SK-N-SH (cell line): Measurements from ENCODE around the gene RASGRP4. TPM values are rescaled to one million over a fixed set of nuclear protein-coding genes. Genes with fewer than 3 reads are reported as not detected.

Experiments
- CTCF ChIA-PET: fragments of 300-600, 350-600 bp; formaldehyde crosslinking; extraction: SDS; loops from one replicate; lab custom pipeline; 2021; lab: Yijun Ruan, JAX
- POLR2A ChIA-PET: fragments of 350-600 bp; sonication (Branson Sonifier 250); formaldehyde crosslinking; extraction: SDS; loops from one replicate; lab custom pipeline; 2020; ENCODE audit warnings: antibody characterized with exemption, inconsistent platforms; lab: Yijun Ruan, JAX
- DNase-seq: peaks from one replicate; pipeline ENCODE4 v3.0.0; 2012
- H2AFZ ChIP-seq: fragments of 200-600 bp; sonication (generic); 2 replicates; pipeline ENCODE4 v1.8.1; 2016; ENCODE audit warnings: antibody characterized with exemption, mild to moderate bottlenecking, low read depth
- H3F3A ChIP-seq: fragments of 200-600 bp; sonication (generic); replicated peaks from 2 replicates; pipeline ENCODE3; 2016; ENCODE audit warnings: antibody characterized with exemption, mild to moderate bottlenecking; ENCODE audit not compliant: insufficient read depth
- H3K27ac ChIP-seq, 2 experiments: fragments of 200-500 bp in 1 of 2; fragments of 200-600 bp in 1 of 2; sonication (Bioruptor generic) in 1 of 2; sonication (generic), shearing (Covaris generic) in 1 of 2; 2 replicates each; pipeline versions ENCODE4 v1.5.1 to v1.6.1; 2014 to 2016; ENCODE audit warnings: low read depth in 2 of 2, inconsistent platforms in 1 of 2, low read length in 1 of 2, mild to moderate bottlenecking in 1 of 2, mixed read lengths in 1 of 2
- H3K27me3 ChIP-seq: fragments of 200-600 bp; sonication (generic), shearing (Covaris generic); 2 replicates; pipeline ENCODE4 v1.6.1; 2016; ENCODE audit warnings: mixed run types; ENCODE audit not compliant: insufficient read depth
- H3K36me3 ChIP-seq, 2 experiments: fragments of 200-500 bp in 1 of 2; fragments of 200-600 bp in 1 of 2; sonication (Bioruptor generic) in 1 of 2; sonication (generic) in 1 of 2; replicated peaks in 1 of 2; 2 replicates each; pipeline versions ENCODE3 to v1.5.1; 2014 to 2016; ENCODE audit warnings: low read length in 1 of 2, mild to moderate bottlenecking in 1 of 2; ENCODE audit not compliant: insufficient read depth in 2 of 2, control insufficient read depth in 1 of 2
- H3K4me1 ChIP-seq, 2 experiments: fragments of 200-500 bp in 1 of 2; fragments of 200-600 bp in 1 of 2; sonication (Bioruptor generic) in 1 of 2; sonication (generic), shearing (Covaris generic) in 1 of 2; 2 replicates each; pipeline versions ENCODE4 v1.5.1 to v1.6.1; 2014 to 2016; ENCODE audit warnings: low read depth in 1 of 2, low read length in 1 of 2, mixed run types in 1 of 2; ENCODE audit not compliant: insufficient read depth in 2 of 2, control insufficient read depth in 1 of 2
- H3K4me2 ChIP-seq: fragments of 200-600 bp; sonication (generic), shearing (Covaris generic); 2 replicates; pipeline ENCODE4 v1.6.1; 2017; ENCODE audit warnings: mixed run types
- H3K4me3 ChIP-seq, 2 experiments: fragments of 200-500 bp in 1 of 2; fragments of 200-600 bp in 1 of 2; sonication (Bioruptor generic) in 1 of 2; sonication (generic), shearing (Covaris generic) in 1 of 2; 2 replicates each; pipeline versions ENCODE4 v1.5.1 to v1.8.1; 2014 to 2016; ENCODE audit warnings: low read depth in 2 of 2, inconsistent platforms in 1 of 2, low read length in 1 of 2, mild to moderate bottlenecking in 1 of 2, mixed read lengths in 1 of 2, moderate library complexity in 1 of 2
- H3K79me2 ChIP-seq: fragments of 200-600 bp; sonication (generic); 2 replicates; pipeline ENCODE4 v1.8.1; 2017; ENCODE audit warnings: mild to moderate bottlenecking; ENCODE audit not compliant: insufficient read depth
- H3K9ac ChIP-seq: fragments of 200-600 bp; sonication (generic); 2 replicates; pipeline ENCODE4 v1.6.1; 2017; ENCODE audit warnings: mixed run types
- H3K9me2 ChIP-seq: fragments of 200-600 bp; sonication (generic); 2 replicates; pipeline ENCODE4 v1.6.1; 2017; ENCODE audit warnings: mixed run types
- H3K9me3 ChIP-seq: fragments of 200-600 bp; sonication (generic); 2 replicates; pipeline ENCODE4 v1.6.1; 2017; ENCODE audit warnings: mixed run types, mild to moderate bottlenecking, moderate library complexity
- H4K20me1 ChIP-seq: fragments of 200-600 bp; sonication (generic); 2 replicates; pipeline ENCODE4 v1.6.1; 2017; ENCODE audit warnings: mild to moderate bottlenecking, mixed run types; ENCODE audit not compliant: insufficient read depth
- CHD2 ChIP-seq: fragments of 150-350 bp; IDR thresholded peaks from 2 replicates; pipeline ENCODE4 v1.6.1; 2018; ENCODE audit warnings: low read length; ENCODE audit not compliant: partially characterized antibody
- CTCF ChIP-seq: fragments of 200-600 bp; sonication (generic); IDR thresholded peaks from 2 replicates; pipeline ENCODE4 v1.6.1; 2017; ENCODE audit warnings: antibody characterized with exemption, mild to moderate bottlenecking, moderate library complexity
- ELF1 ChIP-seq: IDR thresholded peaks from 2 replicates; pipeline ENCODE4 v1.4.0; 2012
- EZH2phosphoT487 ChIP-seq: fragments of 200-600 bp; sonication (generic); IDR thresholded peaks from 2 replicates; pipeline ENCODE4 v1.6.1; 2017; ENCODE audit warnings: low read depth, mixed run types, mild to moderate bottlenecking, antibody characterized with exemption, moderate library complexity, borderline replicate concordance
- FOSL2 ChIP-seq: IDR thresholded peaks from 2 replicates; pipeline ENCODE4 v1.4.0; 2012; ENCODE audit warnings: low read depth, mild to moderate bottlenecking, moderate library complexity, borderline replicate concordance
- FOXJ3 ChIP-seq: sonication (generic); formaldehyde crosslinking; IDR thresholded peaks from 2 replicates; pipeline ENCODE4 v1.5.1; 2020; ENCODE audit warnings: mild to moderate bottlenecking, missing genetic modification reagents
- FOXM1 ChIP-seq: IDR thresholded peaks from 2 replicates; pipeline ENCODE4 v1.4.0; 2012; ENCODE audit warnings: low read depth, mild to moderate bottlenecking
- GATA2 ChIP-seq: sonication (generic); formaldehyde crosslinking; IDR thresholded peaks from 2 replicates; pipeline ENCODE4 v1.5.0; 2020; ENCODE audit warnings: mild to moderate bottlenecking, missing genetic modification reagents
- MEF2A ChIP-seq: IDR thresholded peaks from 2 replicates; pipeline ENCODE4 v1.4.0; 2012; ENCODE audit warnings: low read depth, borderline replicate concordance
- MXI1 ChIP-seq: IDR thresholded peaks from 2 replicates; pipeline ENCODE4 v1.6.1; 2012; ENCODE audit warnings: mild to moderate bottlenecking, low read depth, low read length, improper control_type of control experiment
- NFIC ChIP-seq: IDR thresholded peaks from 2 replicates; pipeline ENCODE4 v1.4.0; 2012; ENCODE audit warnings: borderline replicate concordance
- POLR2AphosphoS5 ChIP-seq: IDR thresholded peaks from 2 replicates; pipeline ENCODE4 v1.6.1; 2012; ENCODE audit warnings: low read depth, low read length
- RAD21 ChIP-seq: IDR thresholded peaks from 2 replicates; pipeline ENCODE4 v1.6.1; 2012; ENCODE audit warnings: mild to moderate bottlenecking, low read length
- RCOR1 ChIP-seq: fragments of 150-350 bp; IDR thresholded peaks from 2 replicates; pipeline ENCODE4 v1.6.1; 2017; ENCODE audit warnings: antibody characterized with exemption, low read length
- RXRA ChIP-seq: IDR thresholded peaks from 2 replicates; pipeline ENCODE4 v1.4.0; 2012; ENCODE audit warnings: low read depth, mild to moderate bottlenecking, borderline replicate concordance
- SMC3 ChIP-seq: IDR thresholded peaks from 2 replicates; pipeline ENCODE4 v1.6.1; 2012; ENCODE audit warnings: low read depth, low read length, improper control_type of control experiment
- TCF12 ChIP-seq: IDR thresholded peaks from 2 replicates; pipeline ENCODE4 v1.4.0; 2012
- TEAD4 ChIP-seq: IDR thresholded peaks from 2 replicates; pipeline ENCODE4 v1.4.0; 2012; ENCODE audit warnings: mild to moderate bottlenecking, borderline replicate concordance; ENCODE audit not compliant: insufficient read depth
- YY1 ChIP-seq: IDR thresholded peaks from 2 replicates; pipeline ENCODE4 v1.4.0; 2012; ENCODE audit warnings: low read depth, mild to moderate bottlenecking
- WGBS: methylation state at CpG from one replicate; pipeline ENCODE4 v1.1.6; 2017; ENCODE audit warnings: low lambda C conversion rate; 5-methylcytosine and 5-hydroxymethylcytosine counted together
- polyA plus RNA-seq, 3 experiments: library from polyadenylated mRNA; depleted of rRNA; stranded (reverse); fragments of >200 nt; gene quantifications; 2 replicates each; pipeline ENCODE4 v1.2.3, GENCODE V29; 2012
- TF ChIP-seq, protein P1 (sequence below): IDR thresholded peaks from 2 replicates; pipeline ENCODE4 v1.4.0; 2012; ENCODE audit warnings: low read depth, borderline replicate concordance
- TF ChIP-seq, protein P2 (sequence below): fragments of 150-350 bp; IDR thresholded peaks from 2 replicates; pipeline ENCODE4 v1.6.1; 2016; ENCODE audit warnings: mild to moderate bottlenecking, low read depth, low read length

RASGRP4 gene
- polyA plus RNA-seq, 1 of the 3 experiments (the other 2 are of a cell fraction): not detected

GRCh38 chr19:38448225-38448624 is 22.2 kb upstream of the RASGRP4 start:
- no peak overlapping the region for H3K4me2 ChIP-seq
- no peak overlapping the region for H3K9ac ChIP-seq
- H2AFZ ChIP-seq: no peak overlapping the region
- H3K27ac ChIP-seq: no peak overlapping the region
- ChIA-PET CTCF (interaction anchor here (0.6 kb wide), 1 partner anchor 559 kb away, joined by 3 read pairs; no protein-coding TSS in a partner anchor), POLR2A (no interaction called here)
- no peaks in the 10 kb centered on the region for H3K9me3 ChIP-seq
- H3K9me2 ChIP-seq: no peaks in the 10 kb centered on the region
- no peaks in the 10 kb centered on the region for H3K27me3 ChIP-seq
- no peaks in the 10 kb centered on the region for H3K79me2 ChIP-seq
- H4K20me1 ChIP-seq: no peaks in the 10 kb centered on the region
- H3K4me1 ChIP-seq: no peaks in the 10 kb centered on the region
- WGBS: 49% methylated on average over 6 of the region's 9 CpGs
- no peak for TF ChIP-seq POLR2AphosphoS5
- no peak for TF ChIP-seq TEAD4
- no peak for TF ChIP-seq CTCF
- TF ChIP-seq SMC3: no peak
- TF ChIP-seq MEF2A: no peak
- TF ChIP-seq RAD21: no peak
- no peak for TF ChIP-seq TCF12
- TF ChIP-seq EZH2phosphoT487: no peak
- no peak for TF ChIP-seq RCOR1
- H3F3A ChIP-seq: no peaks in the 10 kb centered on the region
- no peak overlapping the region for H3K4me3 ChIP-seq
- DNase-seq: no peak
- H3K36me3 ChIP-seq: no peaks in the 10 kb centered on the region

DNA sequence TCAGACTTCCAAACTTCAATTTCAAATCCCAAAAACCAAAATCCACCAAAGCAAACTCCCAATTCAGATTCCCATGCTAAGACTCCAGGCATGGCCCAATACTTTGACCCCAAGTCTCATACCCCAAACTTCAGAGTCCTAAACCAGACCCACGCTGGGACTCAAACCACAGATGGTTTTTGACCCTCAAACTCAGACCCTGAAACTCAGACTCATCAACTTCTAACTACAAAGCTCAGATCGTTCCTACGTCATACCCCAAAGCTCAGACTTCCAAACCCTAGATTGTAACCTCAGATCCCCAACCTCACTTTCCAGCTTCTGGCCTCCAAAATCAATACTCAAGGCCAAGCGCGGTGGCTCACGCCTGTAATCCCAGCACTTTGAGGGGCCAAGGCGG is 19.3 kb upstream of the RASGRP4 start:
- no peak overlapping the region for H2AFZ ChIP-seq
- H3K27me3 ChIP-seq: no peaks in the 10 kb centered on the region
- H3F3A ChIP-seq: no peaks in the 10 kb centered on the region
- H3K4me1 ChIP-seq: no peaks in the 10 kb centered on the region
- ChIA-PET POLR2A (no interaction called here), CTCF (no interaction called here)
- H3K9me3 ChIP-seq: no peaks in the 10 kb centered on the region
- H4K20me1 ChIP-seq: no peaks in the 10 kb centered on the region
- no peak for TF ChIP-seq NFIC
- TF ChIP-seq FOXM1: no peak
- no peak for TF ChIP-seq RCOR1
- TF ChIP-seq GATA2: no peak
- no peak for TF ChIP-seq YY1
- TF ChIP-seq, protein P1, sequence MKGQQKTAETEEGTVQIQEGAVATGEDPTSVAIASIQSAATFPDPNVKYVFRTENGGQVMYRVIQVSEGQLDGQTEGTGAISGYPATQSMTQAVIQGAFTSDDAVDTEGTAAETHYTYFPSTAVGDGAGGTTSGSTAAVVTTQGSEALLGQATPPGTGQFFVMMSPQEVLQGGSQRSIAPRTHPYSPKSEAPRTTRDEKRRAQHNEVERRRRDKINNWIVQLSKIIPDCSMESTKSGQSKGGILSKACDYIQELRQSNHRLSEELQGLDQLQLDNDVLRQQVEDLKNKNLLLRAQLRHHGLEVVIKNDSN: no peak
- TF ChIP-seq CHD2: no peak
- no peak for TF ChIP-seq CTCF
- no peak for TF ChIP-seq EZH2phosphoT487
- no peak for TF ChIP-seq FOSL2
- TF ChIP-seq, protein P2, sequence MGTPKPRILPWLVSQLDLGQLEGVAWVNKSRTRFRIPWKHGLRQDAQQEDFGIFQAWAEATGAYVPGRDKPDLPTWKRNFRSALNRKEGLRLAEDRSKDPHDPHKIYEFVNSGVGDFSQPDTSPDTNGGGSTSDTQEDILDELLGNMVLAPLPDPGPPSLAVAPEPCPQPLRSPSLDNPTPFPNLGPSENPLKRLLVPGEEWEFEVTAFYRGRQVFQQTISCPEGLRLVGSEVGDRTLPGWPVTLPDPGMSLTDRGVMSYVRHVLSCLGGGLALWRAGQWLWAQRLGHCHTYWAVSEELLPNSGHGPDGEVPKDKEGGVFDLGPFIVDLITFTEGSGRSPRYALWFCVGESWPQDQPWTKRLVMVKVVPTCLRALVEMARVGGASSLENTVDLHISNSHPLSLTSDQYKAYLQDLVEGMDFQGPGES: no peak
- no peak for TF ChIP-seq ELF1
- no peak for TF ChIP-seq RXRA
- no peak for TF ChIP-seq POLR2AphosphoS5
- TF ChIP-seq FOXJ3 (CRISPR knock-in tag): no peak
- no peak for TF ChIP-seq MXI1
- no peaks in the 10 kb centered on the region for H3K9me2 ChIP-seq
- no peak overlapping the region for H3K4me3 ChIP-seq
- 78% methylated on average over 7 of the region's 7 CpGs for WGBS
- H3K9ac ChIP-seq: no peak overlapping the region
- H3K4me2 ChIP-seq: no peak overlapping the region
- no peak for DNase-seq
- H3K36me3 ChIP-seq: no peaks in the 10 kb centered on the region
- no peaks in the 10 kb centered on the region for H3K79me2 ChIP-seq
- no peak overlapping the region for H3K27ac ChIP-seq
